ENCODE data around the gene SELENOF. TPM values are rescaled to one million over a fixed set of nuclear protein-coding genes. Genes with fewer than 3 reads are reported as not detected.

Gene SELENOF
- total RNA-seq, 2 donors from 2014 or later = 114 to 130 TPM

- DNase-seq (no peak), ATAC-seq (no peak)
- intact Hi-C loops (cut with DNase I) = no loop called here
Measured at GRCh38 chr1:86865973-86866637, 47.8 kb downstream of the SELENOF start.

- no peak for DNase-seq
- intact Hi-C loops (cut with DNase I) = no loop called here
- ATAC-seq = no peak
Measured at GRCh38 chr1:86862920-86863319, 51.0 kb downstream of the SELENOF start.

- no peak for ATAC-seq
- intact Hi-C loops (cut with DNase I) = no loop called here
- DNase-seq = no peak
Measured at GRCh38 chr1:86861424-86861823, 52.5 kb downstream of the SELENOF start.

- DNase-seq (no peak), ATAC-seq (no peak)
- intact Hi-C loops (cut with DNase I) = no loop called here
Measured at GRCh38 chr1:86860424-86860823, 53.5 kb downstream of the SELENOF start.

GRCh38 chr1:86860020-86860419 is 53.9 kb downstream of the SELENOF start:
- intact Hi-C loops (cut with DNase I) = no loop called here
- ATAC-seq = no peak
- no peak for DNase-seq

- DNase-seq = no peak
- no peak for ATAC-seq
- intact Hi-C loops (cut with DNase I) = no loop called here
Measured at GRCh38 chr1:86858524-86859261, 55.2 kb downstream of the SELENOF start.

GRCh38 chr1:86856196-86856595 is 57.7 kb downstream of the SELENOF start:
- ATAC-seq (no peak), DNase-seq (no peak)
- intact Hi-C loops (cut with DNase I) = no loop called here

- intact Hi-C loops (cut with DNase I) = no loop called here
- DNase-seq (no peak), ATAC-seq (no peak)
Measured at GRCh38 chr1:86854352-86854751, 59.6 kb downstream of the SELENOF start.

- ATAC-seq (no peak), DNase-seq (no peak)
Measured at GRCh38 chr1:86852782-86853408, 61.0 kb downstream of the SELENOF start.

GRCh38 chr1:86852289-86852688 is 61.6 kb downstream of the SELENOF start:
- DNase-seq (no peak), ATAC-seq (no peak)
- intact Hi-C loops (cut with DNase I) = no loop called here

More at GRCh38 chr1:86852782-86853408, 61.0 kb downstream of the SELENOF start:
- intact Hi-C loops (cut with DNase I) = no loop called here

- intact Hi-C loops (cut with DNase I) = no loop called here
- no peak for DNase-seq
Measured at GRCh38 chr1:86849756-86850155, 64.2 kb downstream of the SELENOF start.

GRCh38 chr1:86848654-86849053 is 65.3 kb downstream of the SELENOF start:
- DNase-seq = no peak
- ATAC-seq = no peak

More at GRCh38 chr1:86849756-86850155, 64.2 kb downstream of the SELENOF start:
- ATAC-seq = no peak

GRCh38 chr1:86846164-86846647 is 67.7 kb downstream of the SELENOF start:
- no peak for DNase-seq
- peak; percentile 34 to 94 for ATAC-seq
- intact Hi-C loops (cut with DNase I) = no loop called here

More at GRCh38 chr1:86848654-86849053, 65.3 kb downstream of the SELENOF start:
- intact Hi-C loops (cut with DNase I) = no loop called here

GRCh38 chr1:86845514-86845913 is 68.4 kb downstream of the SELENOF start:
- intact Hi-C loops (cut with DNase I) = no loop called here
- ATAC-seq (no peak), DNase-seq (no peak)

GRCh38 chr1:86841116-86841515 is 72.8 kb downstream of the SELENOF start:
- DNase-seq = no peak
- intact Hi-C loops (cut with DNase I) = no loop called here
- ATAC-seq = no peak

GRCh38 chr1:86833461-86834215 is 80.3 kb downstream of the SELENOF start:
- ATAC-seq = peak; percentile 91 to 96
- intact Hi-C loops (cut with DNase I) = loop anchor here (2.0 to 10.0 kb wide), 3 partner anchors 131 to 251 kb away; no protein-coding TSS in a partner anchor
- DNase-seq = peak; percentile 77

GRCh38 chr1:86832433-86832832 is 81.5 kb downstream of the SELENOF start:
- DNase-seq (no peak), ATAC-seq (no peak)
- intact Hi-C loops (cut with DNase I) = loop anchor here (2.0 to 10.0 kb wide), 3 partner anchors 132 to 252 kb away; no protein-coding TSS in a partner anchor

- DNase-seq (no peak), ATAC-seq (no peak)
- intact Hi-C loops (cut with DNase I) = no loop called here
Measured at GRCh38 chr1:86829321-86829720, 84.6 kb downstream of the SELENOF start.

GRCh38 chr1:86828024-86828423 is 85.9 kb downstream of the SELENOF start:
- intact Hi-C loops (cut with DNase I) = no loop called here
- ATAC-seq (no peak), DNase-seq (no peak)
